ENCODE results near the gene TTI1. TPM values are rescaled to one million over a fixed set of nuclear protein-coding genes. Genes with fewer than 3 reads are reported as not detected.

The TTI1 gene
- total RNA-seq, 1 donor from 2014 or later = 14.3 TPM

DNA sequence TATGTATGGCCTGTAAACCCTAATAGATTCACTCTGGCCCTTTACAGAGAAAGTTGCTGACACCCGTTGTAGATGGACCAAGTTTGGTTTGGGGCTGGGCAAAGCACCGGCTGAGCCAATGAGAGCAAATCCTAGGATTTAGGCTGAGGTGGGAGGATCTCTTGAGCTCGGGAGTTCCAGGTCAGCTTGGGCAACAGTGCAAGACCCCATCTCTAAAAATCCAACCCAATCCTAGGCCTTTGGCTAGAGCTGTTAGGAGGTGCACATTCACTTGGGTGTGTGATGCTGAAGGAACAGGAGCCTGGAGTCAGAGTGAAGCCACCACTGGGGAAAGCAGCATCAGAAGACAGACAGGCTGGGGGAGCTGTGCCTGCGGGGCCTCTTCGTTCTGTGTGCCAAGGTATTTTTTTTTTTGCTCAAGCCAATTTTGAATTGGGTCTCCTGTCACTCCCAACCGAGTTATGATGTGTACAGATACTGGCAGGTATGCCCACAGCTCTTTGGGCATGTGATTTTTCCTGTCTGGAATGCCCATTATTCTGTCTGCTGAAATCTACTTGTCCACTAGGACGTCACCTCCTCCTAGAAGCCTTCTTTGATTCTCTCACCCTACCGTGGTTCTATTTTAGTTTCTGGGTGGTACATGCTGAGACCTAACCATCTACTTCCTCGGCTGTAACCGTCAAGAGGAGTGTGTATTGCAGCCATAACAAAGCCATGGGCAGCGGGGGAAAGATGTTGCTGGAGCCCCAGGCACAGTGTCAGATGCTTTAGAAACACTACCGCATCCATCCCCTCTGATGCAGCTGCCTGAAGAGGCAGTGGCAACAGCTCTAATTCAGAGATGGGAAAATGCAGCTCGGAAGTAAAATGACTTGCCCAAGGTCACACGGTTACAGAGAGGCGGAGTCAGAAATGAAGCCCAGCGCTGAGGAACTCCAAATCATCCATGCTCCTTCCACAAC, 54.0 kb downstream of the TTI1 start:
- no peak for DNase-seq (ENCODE audit: low read depth)
- TF ChIP-seq, protein P1, sequence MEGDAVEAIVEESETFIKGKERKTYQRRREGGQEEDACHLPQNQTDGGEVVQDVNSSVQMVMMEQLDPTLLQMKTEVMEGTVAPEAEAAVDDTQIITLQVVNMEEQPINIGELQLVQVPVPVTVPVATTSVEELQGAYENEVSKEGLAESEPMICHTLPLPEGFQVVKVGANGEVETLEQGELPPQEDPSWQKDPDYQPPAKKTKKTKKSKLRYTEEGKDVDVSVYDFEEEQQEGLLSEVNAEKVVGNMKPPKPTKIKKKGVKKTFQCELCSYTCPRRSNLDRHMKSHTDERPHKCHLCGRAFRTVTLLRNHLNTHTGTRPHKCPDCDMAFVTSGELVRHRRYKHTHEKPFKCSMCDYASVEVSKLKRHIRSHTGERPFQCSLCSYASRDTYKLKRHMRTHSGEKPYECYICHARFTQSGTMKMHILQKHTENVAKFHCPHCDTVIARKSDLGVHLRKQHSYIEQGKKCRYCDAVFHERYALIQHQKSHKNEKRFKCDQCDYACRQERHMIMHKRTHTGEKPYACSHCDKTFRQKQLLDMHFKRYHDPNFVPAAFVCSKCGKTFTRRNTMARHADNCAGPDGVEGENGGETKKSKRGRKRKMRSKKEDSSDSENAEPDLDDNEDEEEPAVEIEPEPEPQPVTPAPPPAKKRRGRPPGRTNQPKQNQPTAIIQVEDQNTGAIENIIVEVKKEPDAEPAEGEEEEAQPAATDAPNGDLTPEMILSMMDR (conservative IDR thresholded peaks at IDR 0.05; ENCODE audit: low read depth, low read length) = no peak
- H3K4me3 ChIP-seq (ENCODE audit: low read depth, low read length) = no peak overlapping the region

DNA sequence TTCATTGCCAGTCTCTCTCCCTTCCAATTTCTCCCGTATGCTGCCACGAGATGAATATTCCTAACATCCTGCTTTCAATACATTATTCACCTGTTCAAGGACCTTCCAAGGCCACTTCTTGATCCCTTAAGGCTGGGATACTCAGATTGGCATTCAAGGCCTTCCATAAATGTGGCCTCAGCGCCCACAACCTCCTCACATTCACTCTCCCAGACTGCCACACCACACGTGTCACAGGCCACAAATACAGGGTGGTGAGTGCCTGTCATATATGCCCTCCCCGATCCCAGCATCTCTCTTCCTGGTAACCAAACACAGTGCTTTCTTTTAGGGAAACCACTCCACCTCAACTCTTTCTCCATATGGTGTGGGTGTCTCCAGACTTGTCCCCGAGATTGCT, 55.5 kb downstream of the TTI1 start:
- DNase-seq (ENCODE audit: low read depth) = no peak
- TF ChIP-seq, protein P1 (conservative IDR thresholded peaks at IDR 0.05; ENCODE audit: low read depth, low read length) = no peak
- H3K4me3 ChIP-seq (ENCODE audit: low read depth, low read length) = no peak overlapping the region

DNA sequence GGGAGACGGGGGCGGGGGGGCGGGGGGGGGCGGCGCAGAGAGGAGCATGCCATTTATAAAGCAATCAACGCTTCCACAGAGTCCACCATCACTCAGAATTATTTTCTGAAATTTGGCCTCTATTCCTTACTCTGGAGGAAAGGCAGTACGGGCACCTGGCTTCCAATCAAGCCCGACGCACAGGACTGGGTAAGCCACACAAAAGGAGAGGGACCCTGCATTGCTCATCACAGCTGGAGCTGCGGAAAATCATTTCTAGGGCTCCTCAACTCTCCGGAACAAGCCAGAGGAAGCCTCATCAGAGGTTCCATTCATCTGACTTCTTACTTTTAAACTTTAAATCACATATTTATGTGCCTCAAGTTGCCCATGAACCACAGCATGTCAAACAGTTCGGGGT, 55.9 kb downstream of the TTI1 start:
- TF ChIP-seq, protein P1 (conservative IDR thresholded peaks at IDR 0.05; ENCODE audit: low read depth, low read length) = no peak
- no peak overlapping the region for H3K4me3 ChIP-seq (ENCODE audit: low read depth, low read length)
- DNase-seq (ENCODE audit: low read depth) = no peak

DNA sequence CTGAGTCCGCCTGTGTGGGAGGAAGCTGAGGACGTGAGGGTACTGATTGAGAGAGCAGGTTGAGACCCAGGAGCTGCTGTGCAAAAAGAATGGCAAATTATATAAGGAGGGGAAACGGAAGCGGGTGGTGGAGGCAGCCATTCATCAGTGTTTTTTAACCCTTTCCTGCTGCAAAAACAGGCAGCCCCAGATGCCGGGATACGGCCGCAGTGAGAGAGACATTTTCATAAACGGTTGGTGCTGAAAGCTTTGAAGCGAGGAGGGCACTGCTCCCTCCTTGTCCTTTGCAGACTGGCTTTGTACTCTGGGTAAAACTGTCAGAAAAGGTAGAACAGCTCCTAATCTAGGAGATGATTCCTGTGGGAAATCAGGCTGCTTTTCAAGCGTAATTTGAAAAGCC, 56.4 kb downstream of the TTI1 start:
- no peak for DNase-seq (ENCODE audit: low read depth)
- TF ChIP-seq, protein P1 (conservative IDR thresholded peaks at IDR 0.05; ENCODE audit: low read depth, low read length) = no peak
- no peak overlapping the region for H3K4me3 ChIP-seq (ENCODE audit: low read depth, low read length)

DNA sequence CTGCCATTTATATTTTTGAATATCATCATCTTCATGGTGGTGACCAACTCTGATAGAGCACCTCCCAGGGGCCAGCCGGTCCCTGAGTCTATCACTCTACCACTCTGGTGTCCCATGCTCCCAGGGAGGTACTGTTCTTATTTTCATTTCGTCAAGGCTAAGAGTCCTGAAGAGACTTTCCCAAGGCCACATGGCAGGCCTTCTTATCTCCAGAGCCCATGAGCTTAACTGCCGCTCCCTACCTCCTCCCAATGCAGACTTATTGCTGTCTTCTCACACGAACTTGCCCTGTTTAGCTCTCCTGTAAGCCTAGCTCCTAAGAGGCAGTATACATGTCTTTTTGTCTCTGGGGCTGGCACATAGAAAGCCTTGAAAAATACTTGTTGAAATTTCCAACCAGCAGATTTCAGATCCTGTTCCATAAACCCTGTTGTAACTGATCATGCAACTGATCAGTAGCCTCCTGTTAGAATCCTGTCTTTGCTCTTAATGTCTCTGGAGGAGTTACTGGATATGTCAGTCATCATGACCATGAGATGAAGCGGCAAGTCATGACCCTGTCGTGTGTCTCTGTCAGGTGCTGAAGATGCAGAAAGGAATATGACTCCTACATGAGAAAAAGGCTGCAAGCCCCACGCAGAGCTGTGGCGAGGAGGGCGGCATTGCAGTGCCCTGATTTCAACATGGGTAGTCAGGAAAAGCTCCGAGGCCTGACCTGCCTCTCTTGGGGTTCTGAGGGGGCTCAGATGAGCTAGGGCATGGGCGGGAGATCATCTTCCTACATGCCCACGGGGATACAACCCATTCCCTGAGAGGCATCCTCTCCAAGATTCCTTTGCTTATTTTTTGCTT, 60.0 kb downstream of the TTI1 start:
- TF ChIP-seq, protein P1 (conservative IDR thresholded peaks at IDR 0.05; ENCODE audit: low read depth, low read length) = no peak
- no peak overlapping the region for H3K4me3 ChIP-seq (ENCODE audit: low read depth, low read length)
- DNase-seq (ENCODE audit: low read depth) = no peak

DNA sequence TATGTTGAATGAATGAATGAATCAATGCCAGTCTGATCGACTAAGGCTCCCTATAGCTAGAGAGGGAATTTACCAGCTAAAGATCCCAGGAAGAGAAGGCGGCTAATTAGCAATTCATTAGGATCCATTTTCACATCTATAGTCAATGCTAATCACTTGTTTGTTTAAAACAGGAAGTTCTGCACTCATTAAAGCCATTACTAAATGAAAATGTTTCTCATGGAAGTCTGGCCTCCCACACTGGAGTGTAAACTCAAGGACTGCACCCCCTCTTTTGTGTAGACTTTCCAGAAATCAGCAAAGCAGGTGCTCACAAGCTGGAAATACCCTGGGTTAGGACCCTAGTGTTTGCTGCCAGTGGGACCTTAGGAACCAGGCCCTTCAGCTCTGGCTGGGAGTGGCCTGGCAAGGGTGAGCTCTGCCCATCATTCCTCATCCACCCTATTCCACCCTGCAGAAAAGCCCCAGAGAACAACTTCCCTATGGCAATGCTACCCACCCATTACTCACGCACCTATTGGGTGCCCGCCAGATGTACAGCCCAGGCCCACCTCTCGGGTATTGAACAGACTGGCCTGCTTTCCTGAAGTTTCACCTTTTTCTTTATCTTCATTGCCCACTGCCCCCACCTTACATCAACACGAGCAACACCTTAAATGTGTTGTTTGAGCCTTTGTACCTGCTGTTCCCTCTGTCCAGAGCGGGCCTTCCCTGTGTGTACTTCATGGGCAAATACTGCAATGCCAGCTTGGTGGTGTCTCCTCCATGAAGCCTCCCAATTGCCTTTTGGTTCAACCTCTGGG, 60.8 kb downstream of the TTI1 start:
- no peak for DNase-seq (ENCODE audit: low read depth)
- TF ChIP-seq, protein P1 (conservative IDR thresholded peaks at IDR 0.05; ENCODE audit: low read depth, low read length) = no peak
- no peak overlapping the region for H3K4me3 ChIP-seq (ENCODE audit: low read depth, low read length)

Measured in epithelial cell of proximal tubule (primary cell).